OCI-LY7 (cell line): ENCODE data around the gene CUL4A. TPM values are rescaled to one million over a fixed set of nuclear protein-coding genes. Genes with fewer than 3 reads are reported as not detected.
"Not testable (repeated sequence)": the region's sequence is repeated elsewhere in the genome, so short reads cannot be mapped to it uniquely, and the experiment has no call there.

Experiments used
- BruUV-seq: library from RNA; stranded (reverse); fragments of 400-500 nt; replicated peaks from 2 replicates; lab custom pipeline; 2021; lab: Mats Ljungman, UMichigan
- CTCF ChIA-PET: fragments of 300-600 bp; sonication (Branson Sonifier 250); formaldehyde crosslinking; loops from one replicate; lab custom pipeline; 2022; ENCODE audit warnings: antibody characterized with exemption; ENCODE audit not compliant: unreplicated experiment; lab: Charles Lee
- POLR2A ChIA-PET: fragments of 300-600 bp; sonication (Branson Sonifier 250); formaldehyde crosslinking; loops from one replicate; lab custom pipeline; 2022; ENCODE audit warnings: antibody characterized with exemption; lab: Charles Lee
- DNase-seq: peaks from one replicate; pipeline ENCODE4 v3.0.0-alpha.2; 2015; ENCODE audit warnings: low spot score
- H2AFZ ChIP-seq: fragments of 200-600 bp; sonication (generic), shearing (Covaris generic); 2 replicates; pipeline ENCODE4 v1.6.1; 2014; ENCODE audit warnings: mild to moderate bottlenecking, antibody characterized with exemption, low read length, moderate library complexity
- H3K27ac ChIP-seq: fragments of 200-600 bp; sonication (generic); 2 replicates; pipeline ENCODE4 v1.5.1; 2014; ENCODE audit warnings: mixed run types, low read depth, mild to moderate bottlenecking, moderate library complexity, low read length, inconsistent platforms; ENCODE audit not compliant: poor library complexity, severe bottlenecking
- H3K36me3 ChIP-seq: fragments of 200-600 bp; sonication (generic); 2 replicates; pipeline ENCODE4 v1.6.1; 2014; ENCODE audit warnings: mild to moderate bottlenecking, antibody characterized with exemption, low read length, moderate library complexity, mixed read lengths; ENCODE audit not compliant: insufficient read depth
- H3K4me1 ChIP-seq: fragments of 200-600 bp; sonication (generic); 2 replicates; pipeline ENCODE4 v1.5.1; 2014; ENCODE audit warnings: mild to moderate bottlenecking, low read length; ENCODE audit not compliant: insufficient read depth, poor library complexity, severe bottlenecking
- H3K4me2 ChIP-seq: fragments of 200-600 bp; sonication (generic); 2 replicates; pipeline ENCODE4 v1.6.1; 2014; ENCODE audit warnings: mild to moderate bottlenecking, low read length
- H3K4me3 ChIP-seq: fragments of 200-600 bp; sonication (generic); 2 replicates; pipeline ENCODE4 v1.5.1; 2014; ENCODE audit warnings: mild to moderate bottlenecking, low read depth, low read length; ENCODE audit not compliant: poor library complexity, severe bottlenecking
- H3K79me2 ChIP-seq: fragments of 200-600 bp; sonication (generic); 2 replicates; pipeline ENCODE4 v1.6.1; 2016; ENCODE audit warnings: low read depth, mild to moderate bottlenecking, low read length, moderate library complexity, mixed read lengths; ENCODE audit not compliant: insufficient read depth
- H3K9me2 ChIP-seq: fragments of 200-600 bp; sonication (generic); 2 replicates; pipeline ENCODE4 v1.6.1; 2016; ENCODE audit warnings: mild to moderate bottlenecking, low read length, mixed read lengths; ENCODE audit not compliant: insufficient read depth
- H3K9me3 ChIP-seq: fragments of 200-600 bp; sonication (generic); 2 replicates; pipeline ENCODE4 v1.6.1; 2014; ENCODE audit warnings: mild to moderate bottlenecking, mixed run types, low read length, mixed read lengths
- H4K20me1 ChIP-seq: fragments of 200-600 bp; sonication (generic); 2 replicates; pipeline ENCODE4 v1.6.1; 2014; ENCODE audit warnings: mild to moderate bottlenecking, antibody characterized with exemption, low read length, moderate library complexity, mixed read lengths; ENCODE audit not compliant: insufficient read depth
- EZH2phosphoT487 ChIP-seq: fragments of 200-600 bp; sonication (generic); IDR thresholded peaks from 2 replicates; pipeline ENCODE4 v1.6.1; 2018; ENCODE audit warnings: low read depth, borderline replicate concordance, mild to moderate bottlenecking, mixed run types, antibody characterized with exemption, low read length, moderate library complexity, mixed read lengths
- intact Hi-C: fragments of 100-400 bp; cut with micrococcal nuclease; formaldehyde crosslinking; loops from one replicate; pipeline ENCODE4 v1.10.0; 2022; ENCODE audit not compliant: unreplicated experiment
- microRNA-seq: library from miRNA; unstranded; fragments of <30 nt; microRNA quantifications from one replicate; pipeline ENCODE4 v1.2.0, GENCODE V29; 2022; ENCODE audit warnings: borderline replicate concordance
- small RNA-seq: library from RNA; depleted of rRNA; stranded (forward); fragments of <200 nt; gene quantifications from one replicate; pipeline ENCODE3, GENCODE V24; 2014
- total RNA-seq, 2 experiments: library from RNA; depleted of rRNA in 1 of 2; stranded (reverse); fragments of >200 nt in 1 of 2; shearing (Covaris generic) in 1 of 2; gene quantifications; 2 replicates each; pipeline ENCODE4 v1.2.3, GENCODE V29; 2014 to 2022
- TF ChIP-seq, protein P1 (sequence below): fragments of 200-600 bp; sonication (generic); conservative IDR thresholded peaks from 2 replicates; pipeline ENCODE4 v1.5.1; 2014; ENCODE audit warnings: mild to moderate bottlenecking, antibody characterized with exemption, low read length, moderate library complexity, mixed read lengths

The CUL4A gene
- total RNA-seq, 2 experiments from 2014 or later: 46.6 to 49.8 TPM

DNA sequence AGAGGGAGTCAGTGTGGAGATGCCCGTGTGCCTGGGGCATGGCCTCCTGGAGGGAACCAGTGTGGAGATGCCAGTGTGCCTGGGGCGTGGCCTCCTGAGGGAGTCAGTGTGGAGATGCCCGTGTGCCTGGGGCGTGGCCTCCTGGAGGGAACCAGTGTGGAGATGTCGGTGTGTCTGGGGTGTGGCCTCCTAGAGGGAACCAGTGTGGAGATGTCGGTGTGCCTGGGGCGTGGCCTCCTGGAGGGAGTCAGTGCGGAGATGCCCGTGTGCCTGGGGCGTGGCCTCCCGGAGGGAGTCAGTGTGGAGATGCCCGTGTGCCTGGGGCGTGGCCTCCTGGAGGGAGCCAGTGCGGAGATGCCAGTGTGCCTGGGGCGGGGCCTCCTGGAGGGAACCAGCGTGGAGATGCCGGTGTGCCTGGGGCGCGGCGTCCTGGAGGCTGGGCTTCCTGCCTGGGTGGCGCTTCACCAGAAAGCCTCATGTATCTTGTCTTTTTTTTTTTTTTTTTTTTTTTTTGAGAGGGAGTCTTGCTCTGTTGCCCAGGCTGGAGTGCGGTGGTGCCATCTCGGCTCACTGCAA is 105.6 kb downstream of the CUL4A start:
- H3K4me3 ChIP-seq, H4K20me1 ChIP-seq, H3K4me2 ChIP-seq, H3K27ac ChIP-seq, intact Hi-C loops, POLR2A ChIA-PET, H2AFZ ChIP-seq, DNase-seq, H3K36me3 ChIP-seq, H3K9me3 ChIP-seq, H3K79me2 ChIP-seq, H3K4me1 ChIP-seq, CTCF ChIA-PET, BruUV-seq, H3K9me2 ChIP-seq: not testable (repeated sequence)

DNA sequence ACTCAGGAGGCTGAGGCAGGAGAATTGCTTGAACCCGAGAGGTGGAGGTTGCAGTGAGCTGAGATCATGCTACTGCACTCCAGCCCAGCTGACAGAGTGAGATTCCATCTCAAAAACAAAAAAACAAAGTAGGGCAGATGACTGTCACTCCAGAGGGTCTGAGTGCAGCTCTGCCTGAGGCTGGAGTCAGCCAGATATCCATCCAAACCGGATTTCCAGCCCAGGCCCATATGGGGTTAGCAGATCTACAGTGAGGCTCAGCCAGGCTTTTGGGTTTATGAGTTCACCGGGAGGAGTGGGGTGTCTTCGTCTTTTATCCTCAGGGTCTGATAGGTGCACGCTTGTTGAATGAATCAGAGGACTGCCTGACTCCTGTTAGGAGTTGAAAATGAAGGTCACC is 106.6 kb downstream of the CUL4A start:
- BruUV-seq: no TSS peak
- Histone ChIP-seq H2AFZ (no peak overlapping the region), H3K27ac (no peak overlapping the region), H3K79me2 (no peaks in the 10 kb centered on the region), H3K4me1 (no peaks in the 10 kb centered on the region), H4K20me1 (no peaks in the 10 kb centered on the region), H3K4me3 (no peak overlapping the region), H3K36me3 (peaks cover 6% of the 10 kb centered on the region), H3K9me2 (no peaks in the 10 kb centered on the region), H3K9me3 (no peaks in the 10 kb centered on the region), H3K4me2 (no peak overlapping the region)
- ChIA-PET CTCF (no interaction called here), POLR2A (no interaction called here)
- no peak for DNase-seq
- no peak for TF ChIP-seq EZH2phosphoT487
- TF ChIP-seq, protein P1, sequence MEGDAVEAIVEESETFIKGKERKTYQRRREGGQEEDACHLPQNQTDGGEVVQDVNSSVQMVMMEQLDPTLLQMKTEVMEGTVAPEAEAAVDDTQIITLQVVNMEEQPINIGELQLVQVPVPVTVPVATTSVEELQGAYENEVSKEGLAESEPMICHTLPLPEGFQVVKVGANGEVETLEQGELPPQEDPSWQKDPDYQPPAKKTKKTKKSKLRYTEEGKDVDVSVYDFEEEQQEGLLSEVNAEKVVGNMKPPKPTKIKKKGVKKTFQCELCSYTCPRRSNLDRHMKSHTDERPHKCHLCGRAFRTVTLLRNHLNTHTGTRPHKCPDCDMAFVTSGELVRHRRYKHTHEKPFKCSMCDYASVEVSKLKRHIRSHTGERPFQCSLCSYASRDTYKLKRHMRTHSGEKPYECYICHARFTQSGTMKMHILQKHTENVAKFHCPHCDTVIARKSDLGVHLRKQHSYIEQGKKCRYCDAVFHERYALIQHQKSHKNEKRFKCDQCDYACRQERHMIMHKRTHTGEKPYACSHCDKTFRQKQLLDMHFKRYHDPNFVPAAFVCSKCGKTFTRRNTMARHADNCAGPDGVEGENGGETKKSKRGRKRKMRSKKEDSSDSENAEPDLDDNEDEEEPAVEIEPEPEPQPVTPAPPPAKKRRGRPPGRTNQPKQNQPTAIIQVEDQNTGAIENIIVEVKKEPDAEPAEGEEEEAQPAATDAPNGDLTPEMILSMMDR: no peak
- intact Hi-C loops: no loop called here

Small RNAs within 50 kb of the gene (microRNA-seq; reads per million reads assigned to microRNA genes)
- gene MIR8075: not detected

Small RNAs within 50 kb of the gene (small RNA-seq; reads per million reads assigned to genes)
- gene AL137002.1 (not detected), gene MIR8075 (not detected)

Other genes starting within 250 kb of the CUL4A start
- 2.8 and 8.4 TPM in 2 replicates for gene MCF2L, start 240.4 kb upstream of the CUL4A start, total RNA-seq (2014; rRNA removed; shearing (Covaris generic))
- 12.8 and 16.4 TPM in 2 replicates for gene MCF2L, start 240.4 kb upstream of the CUL4A start, total RNA-seq (2022)
- gene F7, start 103.8 kb upstream of the CUL4A start, total RNA-seq (2014; rRNA removed; shearing (Covaris generic)): not detected in 2 replicates
- not detected in 2 replicates for gene F7, start 103.8 kb upstream of the CUL4A start, total RNA-seq (2022)
- not detected in 2 replicates for gene F10, start 86.8 kb upstream of the CUL4A start, total RNA-seq (2014; rRNA removed; shearing (Covaris generic))
- gene F10, start 86.8 kb upstream of the CUL4A start, total RNA-seq (2022): not detected in 2 replicates
- not detected in 2 replicates for gene PROZ, start 51.0 kb upstream of the CUL4A start, total RNA-seq (2014; rRNA removed; shearing (Covaris generic))
- gene PROZ, start 51.0 kb upstream of the CUL4A start, total RNA-seq (2022): not detected in 2 replicates
- gene PCID2, start 944 bp upstream of the CUL4A start, total RNA-seq (2014; rRNA removed; shearing (Covaris generic)): 38.3 and 41.9 TPM in 2 replicates
- 27.9 and 30.2 TPM in 2 replicates for gene PCID2, start 944 bp upstream of the CUL4A start, total RNA-seq (2022)
- gene LAMP1, start 87.6 kb downstream of the CUL4A start, total RNA-seq (2014; rRNA removed; shearing (Covaris generic)): 9.3 and 12.2 TPM in 2 replicates
- 22.4 and 24.6 TPM in 2 replicates for gene LAMP1, start 87.6 kb downstream of the CUL4A start, total RNA-seq (2022)
- gene GRTP1, start 154.5 kb downstream of the CUL4A start, total RNA-seq (2014; rRNA removed; shearing (Covaris generic)): 1.0 TPM in 2 replicates
- gene GRTP1, start 154.5 kb downstream of the CUL4A start, total RNA-seq (2022): 0.89 and 1.1 TPM in 2 replicates
- gene ADPRHL1, start 243.9 kb downstream of the CUL4A start, total RNA-seq (2014; rRNA removed; shearing (Covaris generic)): 0.95 and 2.5 TPM in 2 replicates
- gene ADPRHL1, start 243.9 kb downstream of the CUL4A start, total RNA-seq (2022): 5.1 and 6.2 TPM in 2 replicates